ENCODE data around the gene CBFA2T3. TPM values are rescaled to one million over a fixed set of nuclear protein-coding genes. Genes with fewer than 3 reads are reported as not detected.

Gene CBFA2T3
- total and polyA plus RNA-seq, 2 donors (not counting 1 experiment from before 2014, with no cell fraction given), result 40.8 to 58.3 TPM

DNA sequence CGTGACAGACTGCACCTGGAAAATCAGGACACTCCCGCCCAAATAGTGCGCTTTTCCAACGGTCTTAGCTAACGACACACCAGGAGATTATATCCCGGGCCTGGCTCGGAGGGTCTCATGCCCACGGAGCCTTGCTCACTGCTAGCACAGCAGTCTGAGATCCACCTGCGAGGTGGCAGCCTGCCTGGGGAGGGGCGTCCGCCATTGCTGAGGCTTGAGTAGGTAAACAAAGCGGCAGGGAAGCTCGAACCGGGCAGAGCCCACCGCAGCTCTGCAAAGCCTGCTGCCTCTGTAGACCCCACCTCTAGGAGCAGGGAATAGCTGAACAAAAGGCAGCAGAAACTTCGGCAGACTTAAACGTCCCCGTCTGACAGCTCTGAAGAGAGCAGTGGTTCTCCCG is 125.4 kb downstream of the CBFA2T3 start:
- no peak overlapping the region for H3K27ac Mint-ChIP-seq
- H3K4me3 Mint-ChIP-seq, result no peak overlapping the region
- Histone ChIP-seq H3K4me1 (ENCODE audit: control insufficient read depth in 2 of 2, insufficient read depth in 2 of 2, low read length in 2 of 2) (peaks cover 20 to 23% of the 10 kb centered on the region in 2 donors), H3K79me2 (ENCODE audit: control insufficient read depth, insufficient read depth, low read length) (peaks cover 23% of the 10 kb centered on the region), H3K27me3 (replicated peaks in 1 of 4; ENCODE audit: control extremely low read depth in 1 of 4, control insufficient read depth in 3 of 4, insufficient read depth in 4 of 4, low read length in 3 of 4) (no peaks in the 10 kb centered on the region), H3K9ac (ENCODE audit: low read length) (no peak overlapping the region), H3K9me3 (ENCODE audit: control extremely low read depth in 1 of 3, control insufficient read depth in 2 of 3, insufficient read depth in 1 of 3, low read length in 2 of 3) (no peaks in the 10 kb centered on the region), H3K36me3 (replicated peaks in 1 of 2; ENCODE audit: control extremely low read depth in 1 of 2, control insufficient read depth in 1 of 2, extremely low read depth in 1 of 2, insufficient read depth in 2 of 2, low read length in 1 of 2) (peaks cover 0 to 16% of the 10 kb centered on the region in 2 experiments), H3K27ac (ENCODE audit: low read length in 2 of 2) (no peak overlapping the region), H4K20me1 (ENCODE audit: control insufficient read depth, insufficient read depth, low read length, poor library complexity, severe bottlenecking) (peaks cover 33% of the 10 kb centered on the region), H3K4me2 (replicated peaks; ENCODE audit: low read depth, low read length, poor library complexity, severe bottlenecking) (no peak overlapping the region), H3K4me3 (ENCODE audit: control extremely low read depth in 1 of 5, extremely low read depth in 1 of 5, insufficient read depth in 1 of 5, low read depth in 2 of 5, low read length in 4 of 5) (no peak overlapping the region), H2AFZ (ENCODE audit: insufficient read depth, low read depth, low read length, poor library complexity, severe bottlenecking) (no peak overlapping the region)
- TF ChIP-seq, protein P1, sequence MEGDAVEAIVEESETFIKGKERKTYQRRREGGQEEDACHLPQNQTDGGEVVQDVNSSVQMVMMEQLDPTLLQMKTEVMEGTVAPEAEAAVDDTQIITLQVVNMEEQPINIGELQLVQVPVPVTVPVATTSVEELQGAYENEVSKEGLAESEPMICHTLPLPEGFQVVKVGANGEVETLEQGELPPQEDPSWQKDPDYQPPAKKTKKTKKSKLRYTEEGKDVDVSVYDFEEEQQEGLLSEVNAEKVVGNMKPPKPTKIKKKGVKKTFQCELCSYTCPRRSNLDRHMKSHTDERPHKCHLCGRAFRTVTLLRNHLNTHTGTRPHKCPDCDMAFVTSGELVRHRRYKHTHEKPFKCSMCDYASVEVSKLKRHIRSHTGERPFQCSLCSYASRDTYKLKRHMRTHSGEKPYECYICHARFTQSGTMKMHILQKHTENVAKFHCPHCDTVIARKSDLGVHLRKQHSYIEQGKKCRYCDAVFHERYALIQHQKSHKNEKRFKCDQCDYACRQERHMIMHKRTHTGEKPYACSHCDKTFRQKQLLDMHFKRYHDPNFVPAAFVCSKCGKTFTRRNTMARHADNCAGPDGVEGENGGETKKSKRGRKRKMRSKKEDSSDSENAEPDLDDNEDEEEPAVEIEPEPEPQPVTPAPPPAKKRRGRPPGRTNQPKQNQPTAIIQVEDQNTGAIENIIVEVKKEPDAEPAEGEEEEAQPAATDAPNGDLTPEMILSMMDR (IDR thresholded peaks at IDR 0.05), result no peak
- TF ChIP-seq EZH2 (IDR thresholded peaks at IDR 0.05; ENCODE audit: borderline replicate concordance, insufficient read depth, low read depth, low read length, poor library complexity, severe bottlenecking), result no peak
- no peaks in the 10 kb centered on the region for H3K9me3 Mint-ChIP-seq (ENCODE audit: insufficient read depth)
- ATAC-seq (ENCODE audit: low read depth) (no peak), DNase-seq (no peak)
- intact Hi-C loops (cut with micrococcal nuclease), result no loop called here
- CTCF ChIA-PET, result interaction anchor here (1.1 kb wide), 1 partner anchor 364 kb away, joined by 3 read pairs; no protein-coding TSS in a partner anchor
- POLR2A ChIA-PET, result no interaction called here
- H3K27me3 Mint-ChIP-seq, result no peaks in the 10 kb centered on the region
- H3K4me1 Mint-ChIP-seq, result peaks cover 23% of the 10 kb centered on the region
- WGBS (ENCODE audit: insufficient coverage), result 96% methylated on average over 19 of the region's 19 CpGs

DNA sequence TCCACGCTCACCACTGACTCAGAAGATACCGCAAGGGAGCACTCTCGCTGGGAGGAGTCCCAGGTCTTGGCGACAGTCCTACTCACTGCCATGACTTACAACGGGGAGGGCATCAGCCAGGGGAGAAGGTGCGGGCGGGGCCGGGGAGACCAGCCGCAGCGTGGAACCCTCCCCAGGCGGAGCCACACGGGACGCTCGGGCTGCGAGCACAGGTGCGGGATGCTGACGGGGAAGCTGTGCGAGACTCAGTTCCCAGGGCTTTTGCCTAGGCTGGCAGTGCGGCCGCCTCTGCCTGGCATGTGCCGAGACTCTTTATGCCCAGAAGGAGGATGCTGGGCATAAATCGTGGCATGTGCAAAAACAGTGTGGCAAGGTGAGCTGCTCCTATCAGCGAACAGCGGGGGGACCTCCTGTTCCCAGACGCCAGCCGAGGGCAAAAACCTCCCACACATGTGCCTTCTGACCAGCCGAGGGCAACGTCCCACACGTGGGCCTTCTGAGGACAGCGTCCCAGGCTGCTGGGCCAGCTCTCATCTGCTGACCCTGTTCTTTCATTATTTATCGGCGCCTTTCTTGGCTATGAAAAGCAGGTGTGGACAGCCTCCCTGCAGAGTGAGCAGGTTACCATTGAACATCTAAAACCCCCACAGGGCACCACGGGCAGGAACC is 126.3 kb downstream of the CBFA2T3 start:
- H3K9me3 ChIP-seq (ENCODE audit: control extremely low read depth in 1 of 3, control insufficient read depth in 2 of 3, insufficient read depth in 1 of 3, low read length in 2 of 3), result no peaks in the 10 kb centered on the region
- no peak for DNase-seq
- no peak overlapping the region for H3K4me3 ChIP-seq (ENCODE audit: control extremely low read depth in 1 of 5, extremely low read depth in 1 of 5, insufficient read depth in 1 of 5, low read depth in 2 of 5, low read length in 4 of 5)
- peaks cover 15 to 16% of the 10 kb centered on the region in 2 donors for H3K4me1 ChIP-seq (ENCODE audit: control insufficient read depth in 2 of 2, insufficient read depth in 2 of 2, low read length in 2 of 2)
- ChIA-PET CTCF (no interaction called here), POLR2A (no interaction called here)
- no peak overlapping the region for H3K9ac ChIP-seq (ENCODE audit: low read length)
- peaks cover 32% of the 10 kb centered on the region for H3K79me2 ChIP-seq (ENCODE audit: control insufficient read depth, insufficient read depth, low read length)
- no peak overlapping the region for H3K4me3 Mint-ChIP-seq
- H4K20me1 ChIP-seq (ENCODE audit: control insufficient read depth, insufficient read depth, low read length, poor library complexity, severe bottlenecking), result peaks cover 39% of the 10 kb centered on the region
- no peaks in the 10 kb centered on the region for H3K27me3 Mint-ChIP-seq
- WGBS (ENCODE audit: insufficient coverage), result 97% methylated on average over 33 of the region's 33 CpGs
- H2AFZ ChIP-seq (ENCODE audit: insufficient read depth, low read depth, low read length, poor library complexity, severe bottlenecking), result no peak overlapping the region
- TF ChIP-seq, protein P1 (IDR thresholded peaks at IDR 0.05), result no peak
- TF ChIP-seq EZH2 (IDR thresholded peaks at IDR 0.05; ENCODE audit: borderline replicate concordance, insufficient read depth, low read depth, low read length, poor library complexity, severe bottlenecking), result no peak
- no peak overlapping the region for H3K27ac Mint-ChIP-seq
- peaks cover 19% of the 10 kb centered on the region for H3K4me1 Mint-ChIP-seq
- H3K9me3 Mint-ChIP-seq (ENCODE audit: insufficient read depth), result no peaks in the 10 kb centered on the region
- H3K36me3 ChIP-seq (replicated peaks in 1 of 2; ENCODE audit: control extremely low read depth in 1 of 2, control insufficient read depth in 1 of 2, extremely low read depth in 1 of 2, insufficient read depth in 2 of 2, low read length in 1 of 2), result peaks cover 0 to 16% of the 10 kb centered on the region in 2 experiments
- H3K4me2 ChIP-seq (replicated peaks; ENCODE audit: low read depth, low read length, poor library complexity, severe bottlenecking), result no peak overlapping the region
- ATAC-seq (ENCODE audit: low read depth), result no peak
- H3K27ac ChIP-seq (ENCODE audit: low read length in 2 of 2), result no peak overlapping the region
- no peaks in the 10 kb centered on the region for H3K27me3 ChIP-seq (replicated peaks in 1 of 4; ENCODE audit: control extremely low read depth in 1 of 4, control insufficient read depth in 3 of 4, insufficient read depth in 4 of 4, low read length in 3 of 4)
- intact Hi-C loops (cut with micrococcal nuclease), result no loop called here

Measured in B cell (primary cell).